ENCODE data around the gene EBF4.

- TF ChIP-seq POLR2A (IDR thresholded peaks at IDR 0.05; ENCODE audit: low read length), result no peak
- TF ChIP-seq GATA1 (IDR thresholded peaks at IDR 0.05; ENCODE audit: low read depth, low read length), result no peak
Observed at GRCh38 chr20:2695206-2695983, 2.8 kb downstream of the EBF4 start.
